Thyroid gland (tissue), 4 donors: Measurements from ENCODE around the gene PCP2. TPM values are rescaled to one million over a fixed set of nuclear protein-coding genes. Genes with fewer than 3 reads are reported as not detected.

Experiments used
- DNase-seq, 2 donors: peaks; one replicate each; pipeline ENCODE4 v3.0.0-alpha.2; 2019
- H3K27ac ChIP-seq, 3 donors: fragments of 200-600 bp; sonication (generic); 1 replicate in 2 of 3; 2 replicates in 1 of 3; pipeline ENCODE4 v1.5.1; 2016 to 2019; ENCODE audit warnings: mild to moderate bottlenecking in 1 of 3, moderate library complexity in 1 of 3
- H3K27me3 ChIP-seq: fragments of 200-600 bp; sonication (generic); one replicate; pipeline ENCODE4 v1.5.1; 2019
- H3K36me3 ChIP-seq, 2 donors: fragments of 200-600 bp; sonication (generic); one replicate each; pipeline ENCODE4 v1.5.1; 2016 to 2019
- H3K4me1 ChIP-seq, 2 donors: fragments of 200-600 bp; sonication (generic); one replicate each; pipeline ENCODE4 v1.5.1; 2017 to 2019
- H3K4me3 ChIP-seq, 3 donors: fragments of 200-600 bp; sonication (generic); replicated peaks in 1 of 3; 1 replicate in 2 of 3; 2 replicates in 1 of 3; pipeline ENCODE4 v1.5.1; 2016; ENCODE audit warnings: mild to moderate bottlenecking in 1 of 3
- H3K9me3 ChIP-seq: fragments of 200-600 bp; sonication (generic); one replicate; pipeline ENCODE4 v1.5.1; 2017
- POLR2A ChIP-seq, 2 donors: fragments of 450-650 bp; IDR thresholded peaks; one replicate each; pipeline ENCODE4 v1.6.1; 2017; ENCODE audit warnings: antibody characterized with exemption in 2 of 2, mild to moderate bottlenecking in 2 of 2, moderate library complexity in 1 of 2
- WGBS, 2 donors: methylation state at CpG; one replicate each; pipeline ENCODE4 v1.1.5; 2017; 5-methylcytosine and 5-hydroxymethylcytosine counted together
- intact Hi-C: fragments of 100-400 bp; cut with DNase I; formaldehyde crosslinking; loops from one replicate; pipeline ENCODE4 v1.15.1; 2023
- total RNA-seq, 4 donors: library from RNA; depleted of rRNA; stranded (reverse); fragments of >200 nt; gene quantifications; one replicate each; pipeline ENCODE4 v1.2.3, GENCODE V29; 2016
- TF ChIP-seq, protein P1 (sequence below), 6 experiments: fragments of 200-600 bp in 3 of 6; fragments of 450-650 bp in 3 of 6; sonication (generic) in 3 of 6; IDR thresholded peaks; one replicate each; pipeline ENCODE4 v1.5.1; 2016 to 2019; ENCODE audit warnings: antibody characterized with exemption in 6 of 6, mild to moderate bottlenecking in 2 of 6, inconsistent platforms in 1 of 6, moderate library complexity in 1 of 6

The PCP2 gene
- total RNA-seq, 4 donors from 2014 or later: 1.1 to 1.3 TPM; not detected in 2

DNA sequence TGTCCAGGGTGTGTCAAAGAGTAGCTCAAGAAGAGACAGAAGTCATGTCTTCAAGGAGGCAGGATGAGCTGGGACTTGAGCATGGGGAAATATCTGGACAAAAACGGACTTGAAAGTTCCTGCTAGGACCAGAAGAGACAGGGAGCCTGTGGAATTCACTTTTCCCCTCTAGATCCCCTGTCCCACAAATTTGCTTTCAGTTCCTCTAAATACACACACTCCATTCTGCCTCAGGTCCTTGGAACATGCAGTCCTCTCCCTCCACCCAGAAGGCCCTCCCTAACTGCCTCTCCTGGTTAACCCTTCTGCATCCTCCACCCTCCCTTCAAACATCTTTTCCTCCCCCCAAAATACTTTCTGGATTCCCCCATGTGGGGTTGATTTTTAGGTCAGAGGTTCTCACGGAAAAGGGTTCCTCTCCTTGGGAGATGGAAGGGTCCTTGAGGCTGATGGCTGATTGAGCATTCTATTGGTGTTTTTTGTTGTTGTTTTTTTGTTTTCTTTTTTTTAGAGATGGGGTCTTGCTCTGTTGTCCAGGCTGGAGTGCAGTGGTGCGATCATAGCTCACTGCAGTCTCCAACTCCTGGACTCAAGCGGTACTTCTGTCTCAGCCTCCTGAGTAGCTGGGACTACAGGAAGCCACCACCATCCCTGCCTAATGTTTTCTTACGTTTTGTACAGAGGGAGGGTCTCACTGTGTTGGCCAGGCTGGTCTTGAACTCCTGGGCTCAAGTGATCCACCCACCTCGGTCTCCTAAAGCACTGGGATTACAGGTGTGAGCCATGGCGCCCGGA is 28.4 kb upstream of the PCP2 start:
- no peaks in the 10 kb centered on the region for H3K36me3 ChIP-seq
- H3K4me3 ChIP-seq: no peak overlapping the region
- no peaks in the 10 kb centered on the region for H3K9me3 ChIP-seq
- H3K27me3 ChIP-seq: no peaks in the 10 kb centered on the region
- TF ChIP-seq POLR2A (IDR thresholded peaks at IDR 0.05): no peak
- TF ChIP-seq, protein P1, sequence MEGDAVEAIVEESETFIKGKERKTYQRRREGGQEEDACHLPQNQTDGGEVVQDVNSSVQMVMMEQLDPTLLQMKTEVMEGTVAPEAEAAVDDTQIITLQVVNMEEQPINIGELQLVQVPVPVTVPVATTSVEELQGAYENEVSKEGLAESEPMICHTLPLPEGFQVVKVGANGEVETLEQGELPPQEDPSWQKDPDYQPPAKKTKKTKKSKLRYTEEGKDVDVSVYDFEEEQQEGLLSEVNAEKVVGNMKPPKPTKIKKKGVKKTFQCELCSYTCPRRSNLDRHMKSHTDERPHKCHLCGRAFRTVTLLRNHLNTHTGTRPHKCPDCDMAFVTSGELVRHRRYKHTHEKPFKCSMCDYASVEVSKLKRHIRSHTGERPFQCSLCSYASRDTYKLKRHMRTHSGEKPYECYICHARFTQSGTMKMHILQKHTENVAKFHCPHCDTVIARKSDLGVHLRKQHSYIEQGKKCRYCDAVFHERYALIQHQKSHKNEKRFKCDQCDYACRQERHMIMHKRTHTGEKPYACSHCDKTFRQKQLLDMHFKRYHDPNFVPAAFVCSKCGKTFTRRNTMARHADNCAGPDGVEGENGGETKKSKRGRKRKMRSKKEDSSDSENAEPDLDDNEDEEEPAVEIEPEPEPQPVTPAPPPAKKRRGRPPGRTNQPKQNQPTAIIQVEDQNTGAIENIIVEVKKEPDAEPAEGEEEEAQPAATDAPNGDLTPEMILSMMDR (IDR thresholded peaks at IDR 0.05): no peak
- intact Hi-C loops: no loop called here
- 74 to 76% methylated on average over 8 of the region's 8 CpGs for WGBS, 2 donors
- no peak overlapping the region for H3K27ac ChIP-seq
- DNase-seq: no peak
- H3K4me1 ChIP-seq: no peaks in the 10 kb centered on the region

DNA sequence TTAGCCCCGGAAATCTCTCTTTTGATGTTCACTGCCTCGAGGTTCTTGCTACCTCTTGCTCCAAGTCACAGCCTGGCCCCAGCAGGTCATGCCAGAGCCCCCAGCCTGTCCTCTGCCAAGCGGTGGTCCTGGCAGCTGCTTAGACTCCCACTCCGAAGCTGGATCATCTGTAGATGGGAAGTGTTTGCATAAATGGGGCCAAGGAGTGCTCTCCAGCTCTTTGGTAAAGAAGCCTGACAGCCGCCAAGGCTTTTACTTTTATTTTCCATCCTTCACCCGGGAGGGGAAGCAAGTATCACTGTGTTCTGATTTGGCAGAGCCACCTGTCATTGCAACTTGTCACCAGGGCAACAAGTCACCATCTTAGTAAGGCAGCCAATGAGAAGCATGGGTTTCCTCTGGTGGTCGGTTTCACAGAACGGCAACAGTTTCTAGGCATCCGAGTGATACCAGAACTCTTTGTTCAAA is 24.7 kb upstream of the PCP2 start:
- TF ChIP-seq POLR2A (IDR thresholded peaks at IDR 0.05): no peak
- TF ChIP-seq, protein P1 (IDR thresholded peaks at IDR 0.05): no peak

DNA sequence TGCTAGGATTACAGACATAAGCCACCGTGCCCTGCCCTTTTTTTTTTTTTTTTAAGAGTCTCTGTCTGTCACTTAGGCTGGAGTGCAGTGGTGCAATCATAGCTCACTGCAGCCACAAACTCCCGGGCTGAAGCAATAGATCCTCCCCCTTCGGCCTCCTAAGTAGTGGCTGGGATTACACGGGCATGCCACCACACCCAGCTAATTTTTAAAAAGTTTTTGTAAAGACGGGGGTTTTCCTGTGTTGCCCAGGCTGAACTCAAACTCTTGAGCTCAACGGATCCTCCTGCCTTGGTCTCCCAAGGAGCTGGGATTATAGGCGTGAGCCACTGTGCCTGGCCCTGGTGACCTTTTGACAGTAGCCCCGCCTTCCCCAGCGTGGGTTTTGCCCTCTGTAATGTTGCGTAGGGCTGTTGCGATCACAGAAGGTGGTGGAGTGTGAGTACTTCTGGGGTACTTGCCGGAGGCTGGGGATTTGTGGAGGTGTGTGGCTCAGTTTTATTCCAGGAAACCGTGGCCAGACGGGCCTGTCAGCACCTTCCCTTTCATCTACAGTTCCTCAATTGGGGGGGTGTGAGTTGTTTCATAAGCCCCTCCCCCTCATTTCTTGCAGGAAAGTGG is 23.7 kb upstream of the PCP2 start:
- Histone ChIP-seq H3K27me3 (no peaks in the 10 kb centered on the region), H3K36me3 (no peaks in the 10 kb centered on the region), H3K4me1 (peaks cover 0 to 3% of the 10 kb centered on the region in 2 donors), H3K27ac (no peak overlapping the region), H3K4me3 (no peak overlapping the region), H3K9me3 (no peaks in the 10 kb centered on the region)
- no peak for DNase-seq
- 41 to 42% methylated on average over 14 of the region's 14 CpGs for WGBS, 2 donors
- intact Hi-C loops: no loop called here
- TF ChIP-seq POLR2A (IDR thresholded peaks at IDR 0.05): no peak
- TF ChIP-seq, protein P1 (IDR thresholded peaks at IDR 0.05): no peak

More for the DNA sequence above, 24.7 kb upstream of the PCP2 start:
- Histone ChIP-seq H3K27ac (no peak overlapping the region), H3K36me3 (no peaks in the 10 kb centered on the region), H3K9me3 (no peaks in the 10 kb centered on the region), H3K4me1 (no peaks in the 10 kb centered on the region), H3K4me3 (no peak overlapping the region), H3K27me3 (no peaks in the 10 kb centered on the region)
- intact Hi-C loops: no loop called here
- WGBS, 2 donors: 34 to 37% methylated on average over 9 of the region's 9 CpGs
- no peak for DNase-seq

DNA sequence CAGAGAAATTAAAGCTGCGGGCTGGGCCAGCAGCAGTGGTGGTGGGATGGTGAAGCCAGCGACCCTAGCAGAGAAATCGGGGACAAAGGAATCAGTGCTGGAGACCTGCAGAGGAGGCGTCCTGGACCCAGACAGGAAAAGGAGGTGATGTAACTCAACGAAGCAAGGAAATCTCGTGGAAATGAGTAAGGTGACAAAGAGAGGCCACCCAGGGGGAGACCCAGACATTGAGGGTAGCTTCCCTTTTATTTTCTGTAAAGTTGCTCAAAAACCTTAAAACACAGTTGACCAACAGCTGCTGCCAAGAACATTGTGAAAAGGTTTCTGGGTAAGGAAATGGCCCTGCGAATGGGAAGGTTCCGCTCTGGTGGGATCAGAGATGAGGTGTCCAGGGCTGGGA is 22.1 kb upstream of the PCP2 start:
- Histone ChIP-seq H3K4me1 (peaks cover 0 to 4% of the 10 kb centered on the region in 2 donors), H3K27me3 (no peaks in the 10 kb centered on the region), H3K36me3 (no peaks in the 10 kb centered on the region), H3K9me3 (no peaks in the 10 kb centered on the region), H3K4me3 (no peak overlapping the region), H3K27ac (no peak overlapping the region)
- intact Hi-C loops: no loop called here
- WGBS, 2 donors: 75% methylated on average over 8 of the region's 8 CpGs
- DNase-seq: no peak
- TF ChIP-seq, protein P1 (IDR thresholded peaks at IDR 0.05): no peak
- TF ChIP-seq POLR2A (IDR thresholded peaks at IDR 0.05): no peak

DNA sequence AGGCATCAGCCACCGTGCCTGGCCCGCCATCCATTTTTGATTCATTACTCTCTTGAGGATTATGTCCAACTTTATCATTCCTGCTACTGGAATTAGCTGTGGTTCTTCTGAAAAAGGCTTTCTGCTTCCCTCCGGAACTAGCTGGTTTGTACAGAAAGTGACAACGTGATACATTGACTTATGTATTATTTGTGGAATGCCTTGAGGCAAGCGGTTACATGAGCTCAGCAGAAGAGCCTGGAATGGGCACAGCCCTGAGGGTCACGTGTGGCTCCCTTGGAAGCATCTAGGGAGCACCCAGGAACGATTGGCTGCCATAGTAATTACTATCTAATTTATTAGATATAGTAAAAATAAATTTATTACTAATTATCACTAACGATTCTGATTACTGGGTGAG is 20.9 kb upstream of the PCP2 start:
- intact Hi-C loops: no loop called here
- Histone ChIP-seq H3K27ac (no peak overlapping the region), H3K36me3 (no peaks in the 10 kb centered on the region), H3K4me3 (no peak overlapping the region), H3K4me1 (peaks cover 0 to 4% of the 10 kb centered on the region in 2 donors), H3K27me3 (no peaks in the 10 kb centered on the region), H3K9me3 (no peaks in the 10 kb centered on the region)
- WGBS, 2 donors: 68 to 75% methylated on average over 8 of the region's 8 CpGs
- TF ChIP-seq POLR2A (IDR thresholded peaks at IDR 0.05): no peak
- TF ChIP-seq, protein P1 (IDR thresholded peaks at IDR 0.05): no peak
- DNase-seq: no peak
